GM10248 (cell line): Measurements from ENCODE around the gene MAP1LC3B2.

Experiments used
- CTCF ChIA-PET: fragments of 300-600 bp; sonication (Branson Sonifier 250); formaldehyde crosslinking; extraction: SDS; loops from one replicate; lab custom pipeline; 2021; ENCODE audit warnings: antibody characterized with exemption; lab: Yijun Ruan, JAX
- POLR2A ChIA-PET: fragments of 350-650 bp; sonication (Branson Sonifier 250); formaldehyde crosslinking; extraction: SDS; loops from one replicate; lab custom pipeline; 2020; ENCODE audit warnings: antibody characterized with exemption; lab: Yijun Ruan, JAX
- DNase-seq: peaks from one replicate; pipeline ENCODE4 v3.0.0; 2012; ENCODE audit errors: extremely low spot score
- TF ChIP-seq, protein P1 (sequence below): IDR thresholded peaks from 2 replicates; pipeline ENCODE4 v1.5.1; 2012; ENCODE audit warnings: mild to moderate bottlenecking, low read depth; ENCODE audit errors: extremely low read depth, missing control alignments, control extremely low read depth

Gene MAP1LC3B2

DNA sequence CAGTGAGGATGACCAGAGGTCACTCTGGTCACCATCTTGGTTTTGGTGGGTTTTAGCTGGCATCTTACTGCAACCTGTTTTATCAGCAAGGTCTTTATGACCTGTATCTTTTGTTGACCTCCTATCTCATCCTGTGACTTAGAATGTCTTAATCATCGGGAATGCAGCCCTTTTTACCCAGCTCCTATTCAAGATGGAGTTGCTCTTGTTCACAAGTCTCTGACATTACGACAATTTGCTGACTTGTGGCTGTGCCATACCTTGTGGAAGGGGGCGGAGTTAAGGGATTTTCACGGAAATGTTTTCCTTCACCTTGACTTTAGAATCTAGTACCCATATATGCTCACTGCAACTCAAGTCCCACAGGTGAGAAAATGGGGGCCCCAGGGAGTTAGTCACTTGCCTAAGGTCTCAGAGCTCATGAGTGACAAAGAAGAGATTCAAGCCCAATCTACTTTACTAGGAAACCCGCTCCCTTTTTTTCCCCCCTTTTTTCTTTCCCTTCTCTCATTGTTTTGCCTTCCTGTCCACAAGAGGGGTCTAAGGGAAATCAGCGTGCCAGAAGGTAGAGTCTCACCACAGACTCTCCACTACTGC is 2.7 kb upstream of the MAP1LC3B2 start:
- DNase-seq = no peak
- TF ChIP-seq, protein P1, sequence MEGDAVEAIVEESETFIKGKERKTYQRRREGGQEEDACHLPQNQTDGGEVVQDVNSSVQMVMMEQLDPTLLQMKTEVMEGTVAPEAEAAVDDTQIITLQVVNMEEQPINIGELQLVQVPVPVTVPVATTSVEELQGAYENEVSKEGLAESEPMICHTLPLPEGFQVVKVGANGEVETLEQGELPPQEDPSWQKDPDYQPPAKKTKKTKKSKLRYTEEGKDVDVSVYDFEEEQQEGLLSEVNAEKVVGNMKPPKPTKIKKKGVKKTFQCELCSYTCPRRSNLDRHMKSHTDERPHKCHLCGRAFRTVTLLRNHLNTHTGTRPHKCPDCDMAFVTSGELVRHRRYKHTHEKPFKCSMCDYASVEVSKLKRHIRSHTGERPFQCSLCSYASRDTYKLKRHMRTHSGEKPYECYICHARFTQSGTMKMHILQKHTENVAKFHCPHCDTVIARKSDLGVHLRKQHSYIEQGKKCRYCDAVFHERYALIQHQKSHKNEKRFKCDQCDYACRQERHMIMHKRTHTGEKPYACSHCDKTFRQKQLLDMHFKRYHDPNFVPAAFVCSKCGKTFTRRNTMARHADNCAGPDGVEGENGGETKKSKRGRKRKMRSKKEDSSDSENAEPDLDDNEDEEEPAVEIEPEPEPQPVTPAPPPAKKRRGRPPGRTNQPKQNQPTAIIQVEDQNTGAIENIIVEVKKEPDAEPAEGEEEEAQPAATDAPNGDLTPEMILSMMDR = no peak
- ChIA-PET POLR2A (no interaction called here), CTCF (interaction anchor here (0.9 to 1.8 kb wide), 2 partner anchors 11 to 23 kb away, joined by 3 to 7 read pairs; no protein-coding TSS in a partner anchor)

DNA sequence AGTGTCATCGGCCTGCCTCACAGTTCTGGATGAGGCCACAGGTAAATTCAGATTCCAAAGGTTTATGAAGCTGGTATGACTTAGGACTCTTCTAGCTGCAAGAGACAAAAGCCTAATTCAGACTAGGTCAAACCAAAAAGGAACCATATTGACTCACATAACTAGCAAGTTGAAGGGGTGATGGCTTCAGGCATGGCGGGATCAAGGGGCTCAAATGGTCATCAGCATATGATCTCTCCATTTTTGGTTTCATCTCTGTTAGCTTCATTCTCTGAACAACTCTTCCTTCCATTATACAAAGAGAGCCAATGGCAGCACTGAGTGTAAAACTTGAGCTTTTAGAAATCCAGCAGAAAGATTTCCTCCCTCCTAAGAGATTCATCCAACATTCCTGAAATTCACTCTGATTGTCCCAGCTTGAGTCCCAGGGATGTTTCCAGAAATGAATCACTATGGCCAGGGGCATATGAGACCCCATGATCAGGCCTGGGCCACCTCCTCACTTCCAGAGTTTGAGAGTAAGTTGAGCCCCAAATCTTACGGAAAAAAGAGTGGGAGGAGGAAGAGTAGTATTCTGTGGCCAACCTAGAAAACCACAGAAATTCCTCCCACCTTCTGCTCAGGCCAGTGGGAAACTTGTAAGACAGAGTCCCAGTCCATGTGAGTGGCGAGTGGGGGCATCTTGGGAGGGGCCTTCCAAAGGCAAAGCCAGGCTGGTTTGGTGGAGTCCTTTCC is 2.0 kb upstream of the MAP1LC3B2 start:
- TF ChIP-seq, protein P1 = no peak
- no peak for DNase-seq
- ChIA-PET POLR2A (no interaction called here), CTCF (interaction anchor here (0.9 to 1.8 kb wide), 2 partner anchors 12 to 24 kb away, joined by 3 to 7 read pairs; no protein-coding TSS in a partner anchor)

DNA sequence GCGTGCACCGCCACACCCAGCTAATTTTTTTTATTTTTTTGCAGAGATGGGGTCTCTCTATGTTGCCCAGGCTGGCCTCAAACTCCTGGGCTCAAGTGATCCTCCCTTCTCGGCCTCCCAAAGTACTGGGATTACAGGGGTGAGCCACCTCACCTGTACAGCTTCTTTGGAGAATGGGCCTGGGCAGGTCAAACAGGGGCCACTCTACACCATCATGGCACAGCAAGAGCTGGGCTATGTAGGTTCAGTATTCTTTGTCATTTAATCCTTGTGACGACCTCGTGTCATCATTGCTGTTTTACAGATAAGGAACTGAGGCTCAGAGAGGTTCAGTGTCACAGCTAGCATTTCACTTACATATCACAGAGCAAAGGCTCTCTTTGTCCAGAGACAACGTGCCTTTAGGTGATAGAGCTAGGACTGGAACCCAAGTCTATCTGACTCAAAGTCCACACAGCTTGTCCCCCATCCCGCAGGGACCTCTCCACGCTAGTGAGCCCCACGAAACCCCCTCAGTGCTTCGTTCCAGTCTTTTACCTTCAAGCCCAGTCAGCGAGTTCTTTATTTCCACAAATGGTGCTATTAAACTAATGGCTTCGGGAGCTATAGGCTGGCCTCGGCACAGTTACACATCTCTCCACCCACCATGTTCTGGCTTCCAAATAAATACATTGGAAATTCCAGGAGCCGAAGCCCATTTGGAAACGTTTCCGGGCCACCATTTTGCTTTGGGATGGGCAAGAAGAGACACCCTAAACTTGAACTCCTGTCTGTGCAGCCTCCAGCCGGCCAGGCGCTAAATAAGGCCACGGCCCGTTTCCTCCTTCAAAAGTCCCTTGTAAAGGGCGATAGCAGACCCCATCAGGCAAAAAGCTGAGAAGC is 660 bp upstream of the MAP1LC3B2 start:
- ChIA-PET CTCF (interaction anchor here (0.9 to 2.7 kb wide), 18 partner anchors 10 to 561 kb away, joined by 3 to 12 read pairs (median 4); no protein-coding TSS in a partner anchor), POLR2A (interaction anchor here (0.6 to 1.7 kb wide), 7 partner anchors 9 to 174 kb away, joined by 3 to 15 read pairs (median 6); no protein-coding TSS in a partner anchor)
- DNase-seq = no peak
- TF ChIP-seq, protein P1 = no peak

DNA sequence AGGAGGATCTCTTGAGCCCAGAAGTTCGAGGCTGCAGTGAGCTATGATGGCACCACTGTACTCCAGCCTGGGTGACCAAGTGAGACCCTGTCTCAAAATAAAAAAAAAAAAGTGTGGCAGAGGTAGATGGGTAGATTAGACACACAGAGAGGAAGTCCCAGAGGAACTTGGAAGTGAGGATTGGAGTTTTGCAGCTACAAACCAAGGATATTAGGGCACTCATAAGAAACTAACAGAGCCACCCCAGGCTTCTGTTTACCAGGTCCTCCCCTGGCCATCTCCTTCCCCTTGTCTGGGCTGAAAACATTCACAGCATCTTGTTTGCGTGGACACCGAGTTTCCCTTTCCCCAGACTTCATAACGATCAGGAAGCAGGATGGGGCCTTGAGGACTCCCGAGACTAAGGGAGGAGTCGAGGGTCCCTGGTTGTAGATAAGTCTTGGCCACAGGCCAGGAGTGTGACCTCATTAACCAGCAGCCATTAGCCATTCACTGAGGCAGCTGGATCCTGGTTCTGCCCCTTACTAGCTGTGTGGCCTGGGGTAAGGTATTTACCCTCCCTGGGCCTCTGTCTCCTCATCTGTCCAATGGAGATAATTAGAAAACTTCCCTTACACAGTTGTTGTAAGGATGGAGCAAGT is 2.1 kb downstream of the MAP1LC3B2 start:
- CTCF ChIA-PET = interaction anchor here (1.4 to 3.2 kb wide), 2 partner anchors 16 to 39 kb away, joined by 3 to 8 read pairs; no protein-coding TSS in a partner anchor
- POLR2A ChIA-PET = no interaction called here
- DNase-seq = no peak
- TF ChIP-seq, protein P1 = no peak

DNA sequence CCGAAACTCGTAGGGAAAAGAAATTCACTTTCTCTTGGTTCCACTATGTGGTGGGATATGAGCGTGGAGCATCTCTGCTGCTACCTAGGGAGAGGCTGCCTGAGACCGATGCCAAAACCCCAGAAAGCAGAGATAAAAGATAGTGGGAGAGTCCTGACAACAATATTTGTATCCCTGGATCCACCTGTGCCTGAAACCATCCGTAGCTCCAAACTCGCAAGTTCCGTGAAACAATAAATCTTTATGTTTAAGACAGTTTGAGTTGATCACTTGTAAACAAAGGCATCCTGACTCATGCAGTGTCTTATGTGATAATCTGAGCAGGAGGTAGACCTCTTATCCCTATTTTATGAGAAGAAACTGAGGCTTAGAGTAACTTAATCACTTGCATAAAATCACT is 2.9 kb downstream of the MAP1LC3B2 start:
- DNase-seq = no peak
- ChIA-PET POLR2A (no interaction called here), CTCF (interaction anchor here (1.4 to 3.2 kb wide), 2 partner anchors 16 to 38 kb away, joined by 3 to 8 read pairs; no protein-coding TSS in a partner anchor)
- TF ChIP-seq, protein P1 = no peak
